Measurements from ENCODE around the gene FOXE1.

GRCh38 chr9:97851446-97851883 is 1.6 kb upstream of the FOXE1 start:
- TF ChIP-seq CTCF (tag by site-specific recombination; IDR thresholded peaks at IDR 0.05) (no peak), REST (tag by site-specific recombination; IDR thresholded peaks at IDR 0.05) (no peak), ZNF623 (tag by site-specific recombination; IDR thresholded peaks at IDR 0.05) (no peak), MYNN (tag by site-specific recombination; IDR thresholded peaks at IDR 0.05; ENCODE audit: borderline replicate concordance) (no peak), YY1 (tag by site-specific recombination; IDR thresholded peaks at IDR 0.05) (no peak), ZBTB44 (tag by site-specific recombination; IDR thresholded peaks at IDR 0.05) (no peak)

All from HEK293 (cell line).